CD4-positive, alpha-beta T cell treated with Interleukin-17A for 4 hours (primary cell): ENCODE measurements around the gene ITPKB.
"Not testable (repeated sequence)": the region's sequence is repeated elsewhere in the genome, so short reads cannot be mapped to it uniquely, and the experiment has no call there.

Source experiments
- DNase-seq: peaks from one replicate; pipeline ENCODE4 v3.0.0-alpha.2; 2020; ENCODE audit warnings: mixed read lengths

The ITPKB gene

DNA sequence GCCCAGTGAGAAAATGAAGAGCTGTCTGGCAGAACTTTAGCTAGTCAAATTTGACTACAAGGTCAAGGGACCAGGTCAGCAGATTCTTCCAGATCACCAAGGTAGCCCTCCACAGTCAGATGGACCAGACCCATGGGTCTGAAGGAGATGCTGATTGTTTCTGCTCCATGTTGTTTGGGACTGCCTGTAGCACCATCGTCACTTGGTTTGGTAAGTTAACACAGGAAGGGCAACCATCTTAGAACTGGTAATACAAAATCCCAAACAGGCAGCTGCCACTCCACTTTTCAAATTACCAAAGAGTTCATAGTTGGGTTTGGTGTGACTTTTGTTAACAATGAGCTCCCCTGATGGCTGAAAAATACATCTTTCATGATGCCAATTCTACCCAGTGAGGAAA, 9.0 kb downstream of the ITPKB start:
- no peak for DNase-seq

DNA sequence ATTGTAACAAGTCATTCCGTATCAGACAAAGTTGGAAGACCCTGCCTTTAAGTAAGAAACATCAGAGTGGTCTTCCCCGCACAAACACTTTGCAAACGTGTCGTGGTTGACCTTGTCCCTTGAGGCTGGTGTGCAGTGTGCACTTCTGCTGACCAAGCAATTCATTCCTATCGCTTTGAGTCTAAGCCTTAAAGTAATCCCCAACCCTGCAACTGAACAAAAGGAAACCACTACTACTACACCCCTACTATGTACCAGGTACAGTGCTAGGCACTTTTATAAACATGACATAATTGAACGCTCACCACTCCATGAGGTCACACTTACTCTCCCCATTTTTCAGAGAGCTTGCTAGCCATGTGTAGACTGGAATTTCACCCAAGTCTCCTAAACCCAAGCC, 10.6 kb downstream of the ITPKB start:
- no peak for DNase-seq

DNA sequence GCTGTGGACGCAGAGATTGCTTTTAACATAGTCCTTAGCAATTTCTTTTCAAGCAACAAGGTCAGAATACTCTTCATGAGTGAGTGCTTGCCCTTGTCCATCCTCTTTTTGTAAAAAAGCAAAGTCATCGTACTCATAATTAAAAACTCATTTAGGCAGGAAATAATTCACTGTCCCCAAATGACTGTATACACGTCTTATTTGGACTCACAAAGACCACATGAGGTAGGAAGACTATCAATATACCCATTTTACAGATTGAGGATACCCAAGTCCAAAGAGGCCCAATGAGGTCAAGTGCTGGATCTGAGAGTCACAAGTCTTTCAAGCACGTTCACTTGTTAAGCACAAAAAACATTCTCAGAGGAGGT, 13.2 kb downstream of the ITPKB start:
- no peak for DNase-seq

DNA sequence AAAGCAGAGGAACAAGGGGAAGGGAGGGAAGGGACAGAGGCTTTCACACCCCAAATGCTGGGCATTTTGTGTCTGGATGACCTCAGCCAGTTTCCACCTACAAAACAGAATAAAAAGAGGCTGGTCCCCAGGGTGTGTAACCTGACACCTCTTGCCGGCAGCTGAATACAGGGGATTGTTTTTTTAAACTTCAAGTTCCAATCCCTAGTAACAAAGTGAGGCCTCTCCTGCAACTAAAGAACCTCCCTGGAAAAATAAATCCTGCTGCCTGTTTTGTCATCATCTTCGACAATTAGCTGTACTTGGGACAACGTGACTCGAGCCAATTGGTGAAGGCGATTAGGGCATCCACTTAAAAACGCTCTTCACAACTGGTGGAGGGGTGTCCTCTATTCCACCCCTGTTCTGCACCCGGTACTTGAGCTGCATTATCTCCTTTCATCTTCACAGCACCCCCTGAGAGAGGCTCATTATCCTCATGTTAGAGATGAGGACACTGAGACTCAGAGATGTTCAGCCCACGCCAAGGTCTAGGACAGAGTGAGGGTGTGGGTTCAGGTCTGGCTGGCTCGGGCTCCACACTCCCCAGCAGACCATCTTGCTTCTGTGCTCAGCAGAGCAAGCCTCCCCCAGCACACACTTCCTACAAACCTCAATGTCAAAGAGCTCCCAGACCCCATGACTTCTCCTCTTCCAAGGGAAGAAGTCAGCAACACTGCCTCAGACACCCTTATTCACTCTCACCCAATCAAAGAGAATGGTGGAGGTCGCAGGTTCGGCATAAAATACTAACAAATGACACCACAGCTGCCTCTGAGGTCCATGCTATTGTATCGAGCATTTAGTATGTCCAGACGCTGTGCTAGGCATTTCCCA, 15.2 kb downstream of the ITPKB start:
- DNase-seq: no peak

DNA sequence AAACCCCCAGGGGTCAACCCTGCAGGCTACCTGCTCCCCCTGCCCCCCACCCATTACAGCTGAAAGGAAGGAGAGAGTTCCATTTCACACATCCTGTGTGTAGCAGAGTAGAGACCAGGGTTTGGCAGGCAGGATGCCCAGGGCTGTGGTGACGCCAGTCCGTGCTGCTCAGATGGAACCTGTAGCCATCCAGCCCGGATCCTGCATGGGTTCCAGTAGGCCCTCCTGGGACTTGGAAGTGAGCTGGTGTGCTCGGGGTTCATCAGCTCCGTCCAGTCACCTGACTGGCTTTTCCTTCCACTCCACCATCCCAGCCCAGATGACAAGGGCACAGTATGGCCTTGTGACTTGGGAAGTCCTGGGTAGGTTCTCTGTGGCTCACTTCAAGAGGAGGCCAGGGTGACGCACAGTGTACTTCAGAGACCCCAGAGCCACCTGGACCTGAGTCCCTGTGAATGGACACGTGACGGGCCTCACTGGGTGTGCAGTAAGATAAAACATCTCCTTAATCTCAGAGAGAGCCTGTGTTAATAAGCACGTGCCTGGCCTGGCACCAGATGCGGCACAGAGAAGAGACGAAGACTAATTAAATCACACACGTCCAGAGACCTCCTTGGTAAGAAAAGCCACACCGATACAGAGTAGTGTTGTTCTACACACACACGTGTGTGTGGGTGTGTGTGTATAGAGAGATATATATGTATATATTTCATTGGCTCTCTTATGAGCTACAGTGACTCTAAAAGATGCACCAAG, 16.0 kb downstream of the ITPKB start:
- DNase-seq: peak; percentile 60

DNA sequence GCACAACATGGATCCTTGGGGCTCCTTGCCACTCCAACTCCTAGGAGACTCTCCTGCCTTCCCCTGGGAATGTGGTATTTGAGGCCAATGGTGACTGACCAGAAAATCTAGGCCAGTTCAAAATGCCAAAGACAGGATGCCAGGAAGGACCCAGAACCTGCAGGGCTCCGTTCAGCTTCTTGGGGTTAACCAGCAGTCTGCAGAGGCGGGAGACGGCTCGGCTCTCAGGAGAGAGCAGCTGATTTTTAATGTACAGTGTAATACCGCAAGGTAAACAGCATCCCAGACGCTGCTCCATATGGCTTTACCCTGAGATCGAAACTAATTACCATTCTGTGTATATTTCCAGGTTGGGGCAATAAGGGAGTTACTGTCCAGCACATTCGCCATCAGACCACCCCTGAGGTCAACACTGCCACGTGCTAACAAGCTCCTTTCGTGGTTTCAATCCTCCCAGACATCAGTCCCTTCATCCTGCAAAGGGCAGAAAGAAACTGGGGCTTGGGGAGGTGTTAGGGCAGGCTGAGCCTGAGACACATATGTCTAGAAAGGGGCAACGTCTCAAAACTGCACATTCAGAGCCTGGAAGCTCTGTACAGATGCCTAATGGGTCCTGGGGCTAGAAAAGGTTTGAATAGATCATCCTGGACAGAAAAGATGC, 16.7 kb downstream of the ITPKB start:
- no peak for DNase-seq

DNA sequence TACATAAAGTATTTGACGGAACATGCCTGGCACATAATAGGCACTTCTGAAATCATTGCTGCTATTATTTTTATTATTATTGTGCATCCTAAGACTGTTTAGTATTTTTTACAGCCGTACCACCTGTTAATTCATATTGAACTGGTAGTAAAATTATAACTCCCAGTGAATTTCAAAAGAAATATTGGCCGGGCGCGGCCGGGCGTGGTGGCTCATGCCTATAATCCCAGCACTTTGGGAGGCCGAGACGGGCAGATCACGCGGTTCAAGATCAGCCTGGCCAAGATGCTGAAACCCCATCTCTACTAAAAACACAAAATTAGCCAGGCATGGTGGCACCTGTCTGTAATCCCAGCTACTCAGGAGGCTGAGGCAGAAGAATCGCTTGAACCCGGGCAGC, 18.5 kb downstream of the ITPKB start:
- not testable (repeated sequence) for DNase-seq

DNA sequence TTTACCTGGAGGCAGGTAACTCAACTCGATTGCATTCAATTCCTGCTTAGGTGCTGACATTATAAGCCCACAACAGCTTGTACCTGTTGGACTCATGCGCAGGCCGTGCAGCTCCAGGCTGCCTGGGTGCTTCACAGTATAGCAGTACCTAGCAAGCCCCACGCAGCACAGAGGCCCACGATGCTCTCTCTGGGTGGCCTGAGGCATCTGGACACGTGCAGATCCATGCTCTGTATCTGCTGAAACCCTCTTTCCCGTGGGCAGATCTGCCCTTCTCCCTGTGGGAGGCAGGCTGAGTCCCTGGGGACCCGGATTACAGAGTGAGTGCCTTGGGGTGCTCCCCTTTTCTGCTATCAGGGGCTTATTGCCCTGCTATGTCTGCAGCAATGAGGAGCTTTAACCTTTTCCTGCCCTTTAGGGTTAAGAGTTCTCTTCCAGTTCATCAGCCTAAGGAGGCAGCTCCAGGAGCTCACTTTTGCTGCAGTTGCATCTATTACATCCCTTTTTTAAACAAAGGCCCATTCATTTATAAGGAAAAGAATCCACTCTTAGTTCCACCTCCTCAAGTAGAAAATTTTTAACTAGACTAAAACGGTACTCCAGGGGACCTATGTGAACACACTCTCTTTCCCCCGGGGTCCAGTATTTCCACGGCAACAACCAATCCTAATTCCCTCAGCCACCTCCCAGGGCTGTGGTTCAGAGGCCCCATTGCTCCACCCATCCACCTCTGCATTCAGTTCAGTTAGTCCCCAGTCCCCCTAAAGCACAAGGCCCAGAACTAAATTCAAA, 19.3 kb downstream of the ITPKB start:
- no peak for DNase-seq

DNA sequence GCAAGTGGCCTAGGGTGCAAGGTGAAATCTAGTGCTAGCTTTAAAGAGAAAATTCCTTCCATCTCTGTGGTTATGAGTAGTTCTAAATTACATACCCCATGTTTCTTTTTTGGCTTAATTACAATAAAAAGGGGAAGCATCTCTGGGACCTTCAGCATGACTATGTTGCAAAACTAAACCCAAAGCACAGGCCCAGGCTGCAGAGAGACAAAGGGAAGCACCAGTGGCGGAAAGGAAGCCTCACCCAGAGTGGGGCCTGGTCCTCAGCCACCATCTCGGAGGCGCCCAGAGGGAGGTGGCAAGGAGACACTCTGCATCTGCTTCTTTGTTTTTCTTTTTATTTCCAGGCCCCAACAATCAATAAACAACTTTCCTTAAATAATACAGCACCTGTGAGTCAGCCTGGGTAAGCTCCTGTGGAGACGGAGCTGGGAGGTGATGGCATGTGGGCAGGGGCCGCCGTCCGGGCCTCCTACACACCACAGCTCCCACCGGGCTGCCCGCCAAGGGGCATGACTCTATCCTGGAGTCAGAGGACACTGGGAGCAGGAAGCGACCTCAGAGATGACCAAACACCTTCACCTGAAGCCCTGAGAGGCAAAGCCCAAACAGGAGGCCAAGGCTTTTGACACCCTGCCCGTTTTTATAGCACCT, 21.7 kb downstream of the ITPKB start:
- peak; percentile 51 for DNase-seq

DNA sequence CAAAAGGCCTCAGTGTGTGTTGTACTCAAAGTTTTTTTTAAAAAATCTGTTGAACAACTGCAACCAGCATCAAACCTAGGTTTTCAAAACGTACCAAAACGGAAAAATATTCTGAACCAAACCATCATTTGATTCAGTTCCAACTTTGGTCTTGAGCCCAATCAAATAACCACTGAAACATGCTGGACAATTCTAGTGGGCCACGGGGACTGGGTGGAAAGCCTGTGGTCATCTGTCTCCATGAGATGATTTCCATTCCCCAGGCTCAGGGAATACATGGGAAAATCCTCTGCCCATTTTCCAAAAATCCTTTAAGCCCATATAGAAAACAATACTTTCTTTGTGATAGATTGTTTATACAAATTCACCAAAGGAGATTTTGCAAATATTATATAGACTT, 22.5 kb downstream of the ITPKB start:
- no peak for DNase-seq

DNA sequence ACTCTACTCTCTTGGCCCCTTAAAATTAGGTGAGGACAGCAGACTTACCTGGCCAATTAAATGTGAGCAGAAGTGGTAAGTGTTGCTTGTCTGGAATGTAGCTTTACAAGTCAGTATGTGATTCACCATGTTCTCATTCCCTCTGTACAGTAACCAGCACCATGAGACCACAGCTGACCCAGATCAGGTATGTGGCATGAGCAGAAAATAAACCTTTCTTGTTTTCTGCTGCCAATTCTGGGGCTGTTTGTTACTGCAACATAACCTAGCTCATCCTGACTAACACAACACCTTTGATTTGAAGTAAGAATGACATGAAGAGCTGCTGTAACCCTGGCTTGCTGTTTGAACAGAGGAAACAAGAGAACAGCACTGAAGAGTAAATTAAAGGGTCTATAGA, 24.9 kb downstream of the ITPKB start:
- DNase-seq: no peak

DNA sequence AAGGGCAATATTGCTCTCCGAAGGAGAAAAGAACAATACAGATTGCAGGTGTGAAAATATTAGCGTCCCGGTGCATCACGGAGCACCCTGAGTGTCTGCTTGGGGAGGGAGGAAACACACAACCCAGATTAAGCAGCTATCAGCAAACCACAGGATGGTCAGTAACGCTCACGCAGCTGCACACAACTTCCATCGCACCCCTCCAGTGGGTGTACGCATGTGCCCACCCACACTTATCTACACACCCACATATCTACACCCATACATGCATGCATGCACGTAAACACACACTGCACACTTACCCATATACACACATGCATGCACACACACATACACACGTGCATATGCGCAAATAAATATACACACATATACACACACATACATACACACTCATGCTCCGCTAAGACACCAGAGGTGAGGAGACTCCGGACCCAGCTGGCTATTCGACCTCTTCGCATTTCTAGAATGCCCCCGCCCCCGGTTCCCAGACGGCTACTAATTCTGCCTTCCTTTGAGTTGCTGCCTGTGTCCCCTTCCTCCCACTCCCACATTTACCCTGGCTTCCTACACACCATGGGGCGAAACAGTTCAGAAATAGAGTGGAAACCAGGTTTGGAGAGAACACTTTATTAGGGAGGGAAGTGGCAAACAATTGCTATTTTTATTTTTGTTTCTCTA, 26.2 kb downstream of the ITPKB start:
- DNase-seq: no peak

DNA sequence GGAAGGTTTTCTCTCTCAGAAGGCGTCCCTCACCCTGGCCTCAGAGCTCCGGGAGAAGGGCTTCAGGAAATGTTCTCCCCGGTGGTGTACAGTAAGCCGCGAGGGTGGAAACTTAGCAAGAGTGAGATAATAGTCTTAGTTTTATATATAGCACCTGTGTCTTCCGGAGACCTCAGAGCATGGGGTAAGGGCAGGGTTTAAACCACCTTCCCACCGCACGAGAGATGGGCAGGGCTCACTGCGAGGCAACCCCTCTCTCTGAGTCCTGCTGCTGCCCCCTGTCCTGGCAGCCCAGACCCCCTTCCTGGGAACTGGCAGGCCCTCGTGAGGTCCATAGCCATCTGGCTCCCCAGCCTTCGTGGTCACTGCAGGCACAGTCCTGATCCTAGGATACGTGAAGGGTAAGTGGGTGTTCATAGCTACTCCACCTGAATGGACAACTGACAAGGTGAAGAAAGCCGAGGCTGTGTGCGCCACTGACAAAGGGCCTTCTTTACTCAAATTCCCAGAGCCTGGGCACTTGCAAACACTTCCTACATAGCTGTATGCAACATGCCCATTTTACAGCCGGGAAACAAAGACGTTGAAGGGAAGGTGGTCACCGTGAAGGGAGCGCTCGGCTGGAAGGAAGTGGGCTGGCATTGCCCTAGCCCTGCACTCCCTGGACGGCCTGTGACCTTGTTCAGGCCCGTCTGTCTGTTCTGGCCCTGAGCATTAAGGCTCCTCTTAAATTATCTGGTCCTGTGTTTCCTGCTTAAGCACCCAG, 26.9 kb downstream of the ITPKB start:
- peak; percentile 66 for DNase-seq

DNA sequence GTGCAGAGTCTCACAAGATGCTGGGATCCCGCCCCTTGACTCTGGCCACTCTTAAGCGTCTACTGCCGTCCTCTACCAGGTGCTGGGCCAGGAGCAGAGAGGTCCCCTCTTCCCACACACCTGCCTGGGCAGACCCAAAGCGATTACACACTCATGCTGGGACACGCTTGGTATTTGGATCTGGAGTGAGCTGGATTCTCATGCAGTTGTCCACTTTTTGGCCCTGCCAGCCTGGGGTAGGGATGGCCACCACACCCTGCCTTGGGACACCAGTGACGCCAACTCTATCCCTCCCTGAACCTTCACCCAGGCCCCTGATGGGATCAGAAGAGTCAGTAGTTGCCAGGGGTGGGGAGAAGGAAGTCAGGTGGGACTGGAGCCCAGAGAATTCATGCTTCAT, 28.6 kb downstream of the ITPKB start:
- no peak for DNase-seq

DNA sequence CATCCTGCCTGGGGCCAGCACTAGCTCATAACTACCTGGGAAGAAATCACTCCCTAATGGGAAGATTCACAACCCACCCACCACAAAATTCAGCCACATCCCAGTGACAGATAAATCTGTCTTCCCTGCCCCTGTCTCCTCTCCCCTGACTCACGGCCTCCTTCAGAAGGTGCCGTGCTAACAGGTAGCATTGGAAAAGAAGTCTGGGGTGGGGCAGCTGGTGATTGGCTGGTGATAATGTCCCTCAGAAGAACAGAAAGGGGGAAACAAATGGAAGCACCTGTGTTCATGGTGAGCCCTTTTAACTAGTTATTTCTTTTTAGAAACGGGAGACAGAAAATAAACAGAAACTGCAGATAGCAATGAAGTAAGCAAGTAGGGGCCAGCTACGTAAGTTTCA, 29.1 kb downstream of the ITPKB start:
- peak; percentile 49 for DNase-seq

DNA sequence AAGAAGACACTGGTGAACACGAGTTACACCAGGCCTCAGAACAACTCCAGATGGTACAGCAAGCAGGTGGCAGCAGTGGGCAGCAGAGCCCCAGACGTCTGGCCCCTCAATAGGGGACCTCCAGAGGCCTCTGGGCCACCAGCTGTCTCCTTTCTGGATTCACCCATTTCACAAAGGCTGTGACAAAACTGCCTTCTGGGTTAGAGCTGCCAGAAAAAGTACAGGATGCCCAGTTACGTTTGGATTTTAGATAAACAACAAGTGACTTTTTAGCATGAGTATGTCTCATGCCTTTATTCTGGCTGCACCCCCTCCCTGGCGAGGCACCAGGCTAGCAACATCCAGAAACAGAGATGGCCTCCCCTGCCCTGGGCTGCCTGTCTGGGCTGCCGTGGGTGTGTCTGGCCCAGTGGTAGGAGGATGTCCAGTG, 30.1 kb downstream of the ITPKB start:
- DNase-seq: no peak

DNA sequence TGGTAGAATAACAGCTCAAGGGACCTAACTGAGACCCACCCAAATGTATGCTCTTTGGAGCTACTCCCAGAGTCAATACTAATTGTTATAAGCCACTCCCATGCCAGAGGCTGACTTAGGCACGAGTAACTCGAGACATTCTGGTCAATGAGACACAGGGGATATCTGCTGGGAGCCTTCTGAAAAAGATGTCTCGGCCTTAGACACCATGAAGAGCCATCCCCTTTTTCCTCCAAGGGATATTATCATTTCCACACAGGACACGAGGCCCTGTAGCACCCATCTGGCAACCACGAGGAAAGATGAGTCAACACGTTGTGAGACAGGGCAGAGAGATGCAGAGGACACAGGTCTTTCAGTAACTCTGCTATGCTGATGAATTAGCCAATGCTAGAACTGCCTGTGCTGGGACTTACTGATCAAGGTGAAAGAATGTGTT, 30.7 kb downstream of the ITPKB start:
- DNase-seq: peak; percentile 55

DNA sequence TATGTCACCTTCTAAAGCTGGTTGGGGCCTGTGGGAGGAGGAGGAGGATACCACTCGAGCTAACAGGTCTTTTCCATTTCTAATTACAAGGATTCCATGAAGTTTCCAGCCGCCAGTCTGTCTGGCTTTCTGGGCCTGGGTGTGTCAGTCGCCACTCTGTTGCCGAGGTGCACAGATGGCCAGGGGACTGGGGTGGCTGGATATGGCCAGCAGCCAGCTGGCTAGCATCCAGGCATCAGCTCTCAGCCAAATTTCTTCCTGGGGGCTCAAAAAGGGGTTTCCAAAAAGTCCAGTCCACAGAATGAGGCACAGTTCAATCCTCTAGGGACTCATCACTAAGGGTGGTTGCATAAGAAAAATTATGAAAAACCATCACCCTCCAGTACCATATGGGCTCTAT, 32.4 kb downstream of the ITPKB start:
- DNase-seq: no peak

DNA sequence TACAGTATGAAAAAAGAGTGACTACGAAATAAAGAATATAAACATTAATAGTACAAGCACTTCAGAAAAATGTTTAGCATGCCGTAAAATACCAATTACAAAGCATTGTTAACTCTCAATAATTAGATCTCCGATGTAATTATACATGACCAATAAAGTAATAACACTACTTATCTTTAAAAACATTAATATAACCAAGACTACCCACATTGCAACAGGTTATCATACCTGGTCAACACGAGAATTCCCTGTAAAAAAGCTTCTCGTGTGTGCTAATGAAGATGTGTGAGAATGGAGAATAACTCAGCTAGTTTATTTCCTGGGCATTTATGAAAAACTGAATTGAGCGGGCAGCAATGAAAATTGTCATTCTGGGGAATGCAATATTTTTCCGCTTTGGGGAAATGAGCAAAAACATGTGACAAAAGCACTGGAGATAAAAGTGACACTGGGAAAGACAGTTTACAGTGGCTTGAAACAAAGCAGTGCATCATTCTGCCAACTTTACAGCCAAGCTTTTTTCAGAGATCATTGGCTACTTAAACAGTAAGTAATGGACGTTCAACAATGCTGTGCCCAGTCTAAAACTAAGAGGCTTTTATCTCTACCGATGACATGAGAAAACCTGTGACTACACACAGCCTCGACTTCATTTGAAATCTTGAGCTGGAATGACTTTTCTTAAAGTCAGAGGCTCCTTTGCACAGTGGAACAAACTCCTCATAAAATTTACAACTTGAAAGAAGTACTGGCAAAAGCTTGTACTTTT, 34.7 kb downstream of the ITPKB start:
- no peak for DNase-seq
